AG09309 (cell line): Measurements from ENCODE around the gene CACNB2.

Source experiments
- DNase-seq: peaks from one replicate; pipeline ENCODE4 v3.0.0-alpha.2; 2010; ENCODE audit warnings: low read depth
- H3K4me3 ChIP-seq: 2 replicates; pipeline ENCODE4 v1.5.1; 2011; ENCODE audit warnings: mild to moderate bottlenecking, low read depth, low read length, moderate library complexity; ENCODE audit not compliant: control insufficient read depth
- TF ChIP-seq, protein P1 (sequence below): IDR thresholded peaks from 2 replicates; pipeline ENCODE4 v1.5.1; 2011; ENCODE audit warnings: mild to moderate bottlenecking, low read depth, low read length, inconsistent platforms; ENCODE audit not compliant: insufficient read depth, control insufficient read depth; ENCODE audit errors: missing control alignments

CACNB2 gene

DNA sequence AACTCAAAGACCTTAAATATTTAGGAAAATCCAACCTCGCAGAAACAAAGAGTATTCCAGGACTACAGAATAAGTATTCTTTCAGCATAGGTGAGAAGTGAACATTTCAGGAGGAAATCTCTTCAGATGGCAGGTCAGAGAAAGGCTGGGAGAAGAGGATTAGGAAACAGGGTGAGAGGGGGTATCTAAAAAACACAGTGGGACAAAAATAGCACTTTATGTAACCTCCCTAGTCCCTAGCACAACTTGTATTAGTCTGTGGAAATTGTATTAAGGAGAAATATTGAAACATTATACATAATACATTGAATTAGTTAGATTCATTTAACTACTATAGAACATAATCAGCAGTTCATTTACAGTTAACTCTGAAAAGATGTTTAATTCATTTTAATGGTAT is 192.3 kb downstream of the CACNB2 start:
- DNase-seq: no peak
- TF ChIP-seq, protein P1, sequence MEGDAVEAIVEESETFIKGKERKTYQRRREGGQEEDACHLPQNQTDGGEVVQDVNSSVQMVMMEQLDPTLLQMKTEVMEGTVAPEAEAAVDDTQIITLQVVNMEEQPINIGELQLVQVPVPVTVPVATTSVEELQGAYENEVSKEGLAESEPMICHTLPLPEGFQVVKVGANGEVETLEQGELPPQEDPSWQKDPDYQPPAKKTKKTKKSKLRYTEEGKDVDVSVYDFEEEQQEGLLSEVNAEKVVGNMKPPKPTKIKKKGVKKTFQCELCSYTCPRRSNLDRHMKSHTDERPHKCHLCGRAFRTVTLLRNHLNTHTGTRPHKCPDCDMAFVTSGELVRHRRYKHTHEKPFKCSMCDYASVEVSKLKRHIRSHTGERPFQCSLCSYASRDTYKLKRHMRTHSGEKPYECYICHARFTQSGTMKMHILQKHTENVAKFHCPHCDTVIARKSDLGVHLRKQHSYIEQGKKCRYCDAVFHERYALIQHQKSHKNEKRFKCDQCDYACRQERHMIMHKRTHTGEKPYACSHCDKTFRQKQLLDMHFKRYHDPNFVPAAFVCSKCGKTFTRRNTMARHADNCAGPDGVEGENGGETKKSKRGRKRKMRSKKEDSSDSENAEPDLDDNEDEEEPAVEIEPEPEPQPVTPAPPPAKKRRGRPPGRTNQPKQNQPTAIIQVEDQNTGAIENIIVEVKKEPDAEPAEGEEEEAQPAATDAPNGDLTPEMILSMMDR: no peak
- H3K4me3 ChIP-seq: no peak overlapping the region

DNA sequence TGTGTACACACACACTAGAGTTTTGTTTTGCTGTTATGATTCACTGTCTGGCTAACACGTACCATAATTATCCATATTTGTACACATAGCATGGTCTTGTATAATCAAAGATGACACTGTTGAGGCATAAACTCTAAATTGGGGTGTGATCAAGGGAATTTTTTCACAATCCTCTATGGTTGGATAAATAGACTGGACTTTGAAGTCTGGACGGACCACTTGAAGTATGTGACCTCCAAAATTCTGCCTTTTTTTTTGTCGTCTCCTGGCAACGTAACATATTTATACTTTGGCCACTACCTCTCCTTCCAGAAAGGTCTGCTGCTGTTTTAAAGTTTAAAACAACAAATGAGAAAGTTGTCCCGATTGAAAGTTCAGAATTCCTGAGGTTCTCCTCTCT is 193.4 kb downstream of the CACNB2 start:
- H3K4me3 ChIP-seq: no peak overlapping the region
- TF ChIP-seq, protein P1: no peak
- no peak for DNase-seq

DNA sequence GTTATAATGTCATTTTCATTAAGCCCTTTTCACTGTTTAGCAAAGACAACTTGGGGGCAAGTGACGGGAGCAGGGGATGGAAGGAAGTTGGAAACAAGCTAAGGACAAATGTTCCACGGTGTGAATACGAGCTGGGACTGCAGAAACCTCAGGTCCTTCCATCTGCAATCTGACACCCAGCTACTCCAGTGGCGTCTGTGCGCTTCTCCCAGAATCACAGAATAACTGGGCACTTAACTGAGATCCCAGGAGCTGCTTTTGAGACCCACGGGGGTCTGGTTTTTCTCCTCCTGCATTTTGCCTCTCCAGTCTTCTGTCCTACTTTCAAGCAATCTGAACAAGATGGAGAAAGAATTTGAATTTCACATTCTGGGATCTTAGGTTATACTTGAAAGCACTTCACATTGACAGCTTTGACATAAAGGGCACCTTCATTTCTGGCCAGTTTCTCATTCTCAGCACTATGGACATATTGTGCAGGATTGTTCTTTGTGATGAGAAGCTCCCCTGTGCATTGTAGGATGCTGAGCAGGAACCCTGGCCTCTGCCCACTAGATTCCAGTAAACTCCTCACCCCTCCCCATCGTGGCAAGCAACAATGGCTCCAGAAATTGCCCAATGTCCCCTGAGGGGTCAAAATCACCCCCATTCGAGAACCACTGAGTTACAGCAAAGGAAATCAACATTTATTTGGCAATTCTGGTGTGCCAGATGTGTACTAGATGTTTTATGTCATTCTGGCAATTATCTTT is 194.1 kb downstream of the CACNB2 start:
- TF ChIP-seq, protein P1: no peak
- no peak for DNase-seq
- H3K4me3 ChIP-seq: no peak overlapping the region

DNA sequence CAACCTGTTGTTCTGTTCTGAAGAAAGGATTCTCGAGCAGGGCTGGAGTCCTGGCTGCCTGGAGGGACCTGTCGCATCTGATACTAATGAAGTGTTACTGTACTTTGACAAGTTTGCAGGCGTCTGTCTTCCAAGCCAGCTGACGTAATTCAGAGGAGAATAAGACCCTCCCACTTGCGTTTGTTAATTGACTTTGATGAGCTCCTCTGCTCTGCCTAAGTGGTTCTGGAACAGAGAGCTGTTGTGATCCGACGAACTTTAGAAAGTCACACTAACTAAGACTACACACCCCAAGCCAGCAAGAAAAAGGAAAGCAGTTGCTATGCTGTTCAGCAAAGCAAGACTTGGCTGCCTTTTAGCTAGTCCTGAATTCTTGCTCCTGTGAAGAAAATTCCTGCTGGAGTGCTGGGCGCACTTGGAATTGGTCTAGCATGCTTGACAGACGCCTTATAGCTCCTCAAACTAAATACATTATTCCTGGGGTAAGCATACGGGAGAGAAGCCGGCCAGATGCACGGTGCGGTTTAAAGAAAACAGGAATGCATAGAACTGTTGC is 200.3 kb downstream of the CACNB2 start:
- no peak overlapping the region for H3K4me3 ChIP-seq
- TF ChIP-seq, protein P1: no peak
- no peak for DNase-seq

DNA sequence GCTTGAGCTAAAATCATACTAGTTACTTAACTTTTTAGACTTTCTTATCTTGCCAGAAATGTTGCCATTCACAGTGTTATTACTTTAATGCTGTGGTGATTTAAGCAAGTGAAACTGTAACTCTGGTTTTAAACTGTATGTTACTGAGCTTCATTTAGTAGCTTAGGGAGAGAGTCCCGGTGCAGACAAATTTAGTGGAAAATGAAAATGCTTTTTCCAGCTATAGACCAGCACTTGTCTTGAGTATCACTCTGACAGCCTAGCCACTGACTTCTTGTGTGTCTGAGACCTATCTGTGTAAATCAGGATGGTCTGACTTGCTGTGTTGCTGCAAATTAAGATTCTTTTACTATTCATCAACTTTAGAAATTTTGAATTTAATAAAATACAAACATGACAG is 200.8 kb downstream of the CACNB2 start:
- TF ChIP-seq, protein P1: no peak
- no peak overlapping the region for H3K4me3 ChIP-seq
- no peak for DNase-seq

DNA sequence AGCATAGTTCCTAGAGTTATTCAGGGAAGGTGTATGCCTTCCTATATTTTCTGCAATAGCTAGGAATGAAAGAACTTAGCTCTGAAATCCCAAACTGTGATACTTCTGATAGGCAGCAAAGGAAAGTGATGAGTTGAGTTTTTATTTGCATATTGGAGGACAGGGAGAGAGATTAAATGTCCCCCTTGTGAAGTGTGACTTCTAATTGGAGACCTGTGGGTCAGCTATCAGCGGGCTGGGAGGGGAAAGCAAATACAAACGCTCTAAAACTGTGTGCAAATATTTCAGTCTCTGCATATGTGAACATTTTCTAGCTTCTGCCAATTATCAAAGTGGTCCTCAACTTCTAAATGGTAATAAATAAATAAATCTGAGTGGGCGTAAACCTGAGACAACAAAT is 203.3 kb downstream of the CACNB2 start:
- no peak for DNase-seq

More for the DNA sequence above, 203.3 kb downstream of the CACNB2 start:
- TF ChIP-seq, protein P1: no peak
- H3K4me3 ChIP-seq: no peak overlapping the region
